ENCODE data around the gene MSRB2. TPM values are rescaled to one million over a fixed set of nuclear protein-coding genes. Genes with fewer than 3 reads are reported as not detected.
A peak's percentile ranks its signal among the peaks of the same experiment; 100 is the strongest.

The MSRB2 gene
- total and polyA plus RNA-seq, 9 donors, result 16.5 to 37.1 (median 33.1) TPM

GRCh38 chr10:23157691-23158369 is 62.5 kb downstream of the MSRB2 start:
- Histone ChIP-seq H3K36me3 (no peaks in the 10 kb centered on the region), H3K9me3 (no peaks in the 10 kb centered on the region), H3K4me3 (no peak overlapping the region), H3K4me1 (ENCODE audit: insufficient read depth) (no peaks in the 10 kb centered on the region), H3K27ac (no peak overlapping the region), H3K27me3 (no peaks in the 10 kb centered on the region)
- no peak for DNase-seq
- WGBS, 3 donors, result 26 to 41% (median 30%) methylated on average over 12 of the region's 12 CpGs
- intact Hi-C loops (cut with DNase I), result loop anchor here in 1 of 4 donors (2.0 kb wide), 1 partner anchor 201 kb away; no protein-coding TSS in a partner anchor
- TF ChIP-seq POLR2A (IDR thresholded peaks at IDR 0.05) (no peak), EP300 (IDR thresholded peaks at IDR 0.05) (no peak), CTCF (IDR thresholded peaks at IDR 0.05) (no peak)

DNA sequence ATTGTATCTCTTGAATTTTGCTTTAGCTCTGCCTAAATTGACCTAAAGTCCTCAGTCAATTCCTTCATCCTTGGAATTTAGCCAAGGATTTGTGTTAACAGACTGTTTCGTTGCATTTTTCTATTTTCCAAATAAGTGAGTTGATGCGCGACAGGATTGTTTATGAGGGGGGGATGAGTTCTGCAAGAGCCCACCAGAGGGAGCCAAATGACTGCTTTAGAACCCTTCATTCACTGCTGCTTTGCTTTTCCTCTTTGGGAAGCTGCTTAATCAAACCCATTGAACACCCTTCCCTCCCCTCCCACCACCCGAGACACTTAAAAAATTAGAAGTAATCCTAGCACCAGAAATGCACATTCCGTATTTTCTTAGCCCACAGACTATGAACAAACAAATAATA is 63.0 kb downstream of the MSRB2 start:
- Histone ChIP-seq H3K4me1 (ENCODE audit: insufficient read depth) (no peaks in the 10 kb centered on the region), H3K36me3 (no peaks in the 10 kb centered on the region), H3K27me3 (no peaks in the 10 kb centered on the region), H3K27ac (no peak overlapping the region), H3K9me3 (no peaks in the 10 kb centered on the region), H3K4me3 (no peak overlapping the region)
- peak in 2 of 5 donors; percentile 33 to 46 for DNase-seq
- intact Hi-C loops (cut with DNase I), result loop anchor here in 1 of 4 donors (2.0 kb wide), 1 partner anchor 202 kb away; no protein-coding TSS in a partner anchor
- 3 to 8% (median 3%) methylated on average over 5 of the region's 5 CpGs for WGBS, 3 donors
- TF ChIP-seq CTCF (IDR thresholded peaks at IDR 0.05) (peak; percentile 39 to 53 (median 39)), EP300 (IDR thresholded peaks at IDR 0.05) (no peak), POLR2A (IDR thresholded peaks at IDR 0.05) (no peak)

GRCh38 chr10:23171232-23171876 is 76.0 kb downstream of the MSRB2 start:
- no peak overlapping the region for H3K4me3 ChIP-seq
- no peaks in the 10 kb centered on the region for H3K27me3 ChIP-seq
- no peaks in the 10 kb centered on the region for H3K4me1 ChIP-seq (ENCODE audit: insufficient read depth)
- H3K9me3 ChIP-seq, result no peaks in the 10 kb centered on the region
- DNase-seq, result no peak
- TF ChIP-seq POLR2A (IDR thresholded peaks at IDR 0.05), result no peak
- WGBS, 3 donors, result 9 to 13% (median 11%) methylated on average over 26 of the region's 26 CpGs
- no peak overlapping the region for H3K27ac ChIP-seq
- intact Hi-C loops (cut with DNase I), result no loop called here
- no peaks in the 10 kb centered on the region for H3K36me3 ChIP-seq

Small RNAs within 50 kb of the gene (small RNA-seq; reads per million reads assigned to genes)
- gene RF00561, result not detected

Other genes starting within 250 kb of the MSRB2 start
- 10 to 100 TPM in 1 of 7 donors, 1 to 10 TPM in 4, not detected in 2; 1.6 to 39.8 (median 3.0) TPM for gene ARMC3, start 167.5 kb upstream of the MSRB2 start, total RNA-seq
- not detected for gene ARMC3, start 167.5 kb upstream of the MSRB2 start, polyA plus RNA-seq
- gene PTF1A, start 96.7 kb downstream of the MSRB2 start, total RNA-seq, result not detected
- not detected for gene PTF1A, start 96.7 kb downstream of the MSRB2 start, polyA plus RNA-seq
- gene C10orf67, start 249.2 kb downstream of the MSRB2 start, total RNA-seq, result 1 to 10 TPM in 1 of 7 donors, under 1 TPM in 6; 0.13 to 1.0 (median 0.35) TPM
- gene C10orf67, start 249.2 kb downstream of the MSRB2 start, polyA plus RNA-seq, result under 1 TPM; 0.08 to 0.25 TPM

All from ovary (tissue), 9 donors.